DMS53 treated with DMSO at 0.1 percent for 48 hours (cell line): ENCODE measurements around the gene OR10G7.
"Not testable (repeated sequence)": the region's sequence is repeated elsewhere in the genome, so short reads cannot be mapped to it uniquely, and the experiment has no call there.

ENCODE experiments used
- DNase-seq: peaks from one replicate; lab custom pipeline; 2025; ENCODE audit not compliant: unreplicated experiment; lab: John Stamatoyannopoulos, UW

Gene OR10G7

GRCh38 chr11:124043420-124043819 lies 2.3 kb upstream of the OR10G7 start:
- no peak for DNase-seq

- no peak for DNase-seq
These were observed 1.6 kb downstream of the OR10G7 start for GRCh38 chr11:124039557-124039956.

- no peak for DNase-seq
These were observed 4.5 kb downstream of the OR10G7 start for GRCh38 chr11:124036666-124037065.

- no peak for DNase-seq
These were observed 14.6 kb downstream of the OR10G7 start, which contains the start of gene OR10G8 for GRCh38 chr11:124026498-124026897. Gene OR10G8 (plus strand): TSS chr11:124026798. CDS start chr11:124029623, 2,825 bp downstream.

DNA sequence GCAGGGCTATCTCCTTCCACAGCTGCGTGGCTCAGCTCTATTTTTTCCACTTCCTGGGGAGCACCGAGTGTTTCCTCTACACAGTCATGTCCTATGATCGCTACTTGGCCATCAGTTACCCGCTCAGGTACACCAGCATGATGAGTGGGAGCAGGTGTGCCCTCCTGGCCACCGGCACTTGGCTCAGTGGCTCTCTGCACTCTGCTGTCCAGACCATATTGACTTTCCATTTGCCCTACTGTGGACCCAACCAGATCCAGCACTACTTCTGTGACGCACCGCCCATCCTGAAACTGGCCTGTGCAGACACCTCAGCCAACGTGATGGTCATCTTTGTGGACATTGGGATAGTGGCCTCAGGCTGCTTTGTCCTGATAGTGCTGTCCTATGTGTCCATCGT lies 25.3 kb downstream of the OR10G7 start:
- not testable (repeated sequence) for DNase-seq

- DNase-seq = no peak
These were observed 28.4 kb downstream of the OR10G7 start, which contains the start of gene OR10G4 for GRCh38 chr11:124012697-124013096. Gene OR10G4 (plus strand): TSS chr11:124012997. CDS start chr11:124015575, 2,578 bp downstream.

DNA sequence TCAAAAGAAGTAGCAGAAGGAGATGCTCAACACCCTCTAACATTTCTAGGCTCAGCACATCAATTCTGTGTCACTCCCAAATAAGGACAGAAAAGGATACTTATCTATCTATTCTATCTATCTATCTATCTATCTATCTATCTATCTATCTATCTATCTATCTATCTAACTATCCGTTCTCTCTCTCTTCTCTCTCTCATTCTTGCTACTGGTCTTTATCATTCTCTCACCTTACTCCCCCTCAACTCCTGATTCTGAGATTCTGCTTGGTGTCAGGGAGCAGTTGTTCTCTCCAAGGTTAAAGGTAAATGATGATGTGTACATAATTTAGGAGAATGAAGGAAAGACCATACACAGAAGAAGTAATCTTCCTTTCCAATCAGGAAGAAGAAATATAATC lies 46.0 kb downstream of the OR10G7 start, which contains the start of gene OR10G6:
Gene OR10G6 (minus strand): TSS at position 43 of the 400 bp plus-strand sequence. CDS start 0 bp downstream, at position 43.
- no peak for DNase-seq
